GM12874 (cell line): ENCODE measurements around the gene AGPAT3.

ENCODE experiments used
- CTCF ChIP-seq: IDR thresholded peaks from 2 replicates; pipeline ENCODE4 v1.5.1; 2011; ENCODE audit warnings: low read depth, mild to moderate bottlenecking, control low read depth, low read length, moderate library complexity; ENCODE audit not compliant: insufficient read depth

The AGPAT3 gene

DNA sequence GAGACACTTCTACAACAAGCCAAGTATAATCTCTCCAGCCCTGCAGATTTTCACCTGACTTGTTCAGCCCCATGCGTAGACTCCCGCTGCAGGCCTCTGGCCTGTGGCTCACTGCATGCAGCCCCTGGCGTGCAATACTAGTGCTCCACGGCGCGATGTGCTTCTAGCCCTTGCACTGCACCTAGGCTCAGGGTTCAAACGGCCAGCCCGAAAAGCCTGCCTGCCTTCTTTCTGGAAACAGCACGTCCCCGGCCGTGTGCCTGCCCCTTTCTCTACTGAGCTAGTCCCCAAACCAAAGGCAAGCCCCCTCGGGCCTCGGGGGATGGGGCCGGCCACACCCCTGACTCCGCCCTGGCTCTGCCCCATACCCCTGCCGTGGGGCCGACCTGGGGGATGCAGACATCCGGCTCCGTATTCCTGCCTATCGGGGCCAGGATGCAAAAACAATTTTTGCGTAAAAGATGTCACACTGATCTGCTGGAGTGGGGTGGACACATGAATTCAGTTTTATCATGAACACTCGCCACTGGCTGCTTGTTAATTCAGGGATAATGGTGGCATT lies 120.7 kb downstream of the AGPAT3 start:
- TF ChIP-seq CTCF, result no peak

DNA sequence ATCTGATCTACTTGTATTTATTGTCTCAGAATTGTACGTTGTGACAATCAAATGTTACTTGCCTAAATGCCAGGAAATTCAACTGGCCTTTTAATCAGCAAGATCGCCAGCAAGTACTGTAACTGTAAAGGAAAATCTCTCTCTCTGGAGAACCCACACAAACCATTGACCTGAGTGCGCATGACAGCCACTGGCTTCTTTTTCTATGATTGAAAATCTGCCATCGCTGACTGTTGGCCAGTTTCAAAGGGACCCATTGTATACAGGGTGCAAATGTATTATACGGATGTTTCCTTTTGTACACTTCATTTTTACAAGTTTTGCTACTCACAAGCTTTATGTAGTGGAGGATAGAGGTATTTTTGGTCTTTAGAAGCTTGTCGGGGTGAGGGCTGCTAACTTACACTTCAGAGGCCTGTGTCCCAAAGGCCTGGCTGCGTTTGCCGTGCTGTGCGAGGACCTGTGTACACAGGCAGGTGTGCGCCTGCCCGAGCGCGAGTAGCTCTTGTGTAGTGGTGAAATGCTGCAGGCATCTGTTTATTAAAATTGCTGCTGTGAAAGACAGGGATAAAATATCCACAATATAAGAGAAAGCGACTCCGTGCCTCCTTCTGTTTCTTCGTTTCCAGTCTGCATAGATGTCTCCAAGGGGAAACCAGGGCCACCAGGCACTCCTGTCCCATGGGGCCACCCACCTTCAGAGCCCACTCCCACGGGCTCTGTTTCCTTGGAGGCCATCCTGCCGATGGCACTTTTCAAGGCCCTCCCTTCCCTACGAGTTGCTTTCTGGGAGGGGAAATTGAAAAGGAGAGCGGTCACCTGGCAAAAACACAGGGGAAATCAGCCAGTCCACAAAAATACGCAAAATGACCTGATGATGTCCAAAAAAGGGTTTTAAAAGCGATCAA lies 121.8 kb downstream of the AGPAT3 start:
- no peak for TF ChIP-seq CTCF

- TF ChIP-seq CTCF, result no peak
Observed at GRCh38 chr21:43987509-43987908, 122.5 kb downstream of the AGPAT3 start.

- TF ChIP-seq CTCF, result no peak
Observed at GRCh38 chr21:43988016-43988415, 123.0 kb downstream of the AGPAT3 start.

DNA sequence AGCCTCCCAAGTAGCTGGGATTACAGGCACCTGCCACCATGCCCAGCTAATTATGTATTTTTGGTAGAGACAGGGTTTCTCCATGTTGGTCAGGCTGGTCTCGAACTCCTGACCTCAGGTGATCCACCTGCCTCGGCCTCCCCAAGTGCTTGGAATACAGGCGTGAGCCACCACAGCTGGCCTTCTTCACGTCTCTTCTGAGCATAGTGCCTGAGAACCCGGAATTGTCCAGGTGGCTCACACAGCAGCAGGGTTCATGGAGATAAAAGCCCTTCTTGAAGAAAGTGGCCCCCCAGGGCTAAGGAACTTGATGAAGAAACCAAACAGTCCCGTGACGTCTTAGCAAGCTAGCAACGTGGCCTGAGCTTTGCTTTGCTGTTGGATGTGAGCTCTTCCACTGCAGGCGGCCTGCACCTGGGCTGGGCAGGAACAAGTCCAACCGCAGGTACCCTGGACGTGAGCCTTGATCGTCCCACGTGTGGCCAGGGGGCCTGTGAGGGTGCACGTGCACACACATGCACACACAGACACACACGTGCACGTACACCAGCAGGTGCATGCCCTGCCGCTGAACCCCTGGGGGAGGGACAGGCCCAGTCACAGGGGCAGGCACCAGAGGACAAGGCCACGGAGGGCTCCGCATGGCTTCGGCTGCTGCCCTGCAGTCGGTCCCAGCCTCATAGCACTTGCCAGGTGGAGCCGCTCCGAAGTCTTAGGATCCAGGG lies 123.6 kb downstream of the AGPAT3 start:
- no peak for TF ChIP-seq CTCF

DNA sequence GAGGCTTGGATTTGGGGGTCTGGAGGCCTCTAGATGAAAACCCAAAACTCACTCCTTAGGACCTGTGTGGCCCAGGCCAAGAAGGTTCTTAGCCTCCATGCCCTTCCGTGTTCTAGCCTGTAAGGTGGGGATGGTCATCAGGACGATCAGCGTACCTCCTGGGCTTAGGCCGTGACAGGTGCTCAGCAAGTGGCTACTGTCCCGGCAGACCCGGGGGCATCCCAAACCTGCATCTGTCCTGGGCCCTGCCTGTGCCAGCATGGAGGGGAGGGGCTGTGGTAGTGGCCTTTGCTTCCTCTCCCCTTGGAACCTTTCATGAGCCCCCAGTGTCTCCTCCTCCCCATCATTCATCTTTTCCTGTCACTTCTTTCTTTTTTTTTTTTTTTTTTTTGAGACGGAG lies 124.4 kb downstream of the AGPAT3 start:
- no peak for TF ChIP-seq CTCF

- TF ChIP-seq CTCF, result no peak
Observed at GRCh38 chr21:43991447-43991991, 126.5 kb downstream of the AGPAT3 start.
